GM12873 (cell line): ENCODE measurements around the gene TLR2.

Experiments used
- TF ChIP-seq, protein P1 (sequence below): IDR thresholded peaks from 2 replicates; pipeline ENCODE4 v1.5.1; 2012; ENCODE audit warnings: low read depth, mild to moderate bottlenecking, moderate library complexity, low read length, control low read depth; ENCODE audit not compliant: insufficient read depth; ENCODE audit errors: missing control alignments

The TLR2 gene

DNA sequence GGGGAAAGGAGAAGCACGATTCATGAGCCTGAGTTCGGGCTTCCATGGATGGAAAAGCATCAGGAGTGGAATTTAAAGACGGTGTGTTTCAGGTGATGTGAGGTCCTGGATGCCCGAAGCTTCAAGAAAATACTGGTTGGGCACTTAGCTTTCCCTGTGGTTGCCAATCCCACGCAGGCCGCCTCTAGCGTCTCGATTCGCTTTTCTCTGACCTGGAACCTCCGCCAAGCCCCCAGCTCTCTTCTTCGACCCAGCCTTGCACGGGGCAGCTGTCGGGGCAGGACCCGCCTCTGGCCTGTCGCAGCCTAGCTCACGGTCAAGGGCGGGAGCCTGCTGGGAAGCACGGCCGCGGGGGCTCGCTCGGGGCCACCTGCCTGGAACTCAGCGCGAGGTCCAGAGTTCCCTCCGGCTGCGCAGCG is 308 bp upstream of the TLR2 start:
- TF ChIP-seq, protein P1, sequence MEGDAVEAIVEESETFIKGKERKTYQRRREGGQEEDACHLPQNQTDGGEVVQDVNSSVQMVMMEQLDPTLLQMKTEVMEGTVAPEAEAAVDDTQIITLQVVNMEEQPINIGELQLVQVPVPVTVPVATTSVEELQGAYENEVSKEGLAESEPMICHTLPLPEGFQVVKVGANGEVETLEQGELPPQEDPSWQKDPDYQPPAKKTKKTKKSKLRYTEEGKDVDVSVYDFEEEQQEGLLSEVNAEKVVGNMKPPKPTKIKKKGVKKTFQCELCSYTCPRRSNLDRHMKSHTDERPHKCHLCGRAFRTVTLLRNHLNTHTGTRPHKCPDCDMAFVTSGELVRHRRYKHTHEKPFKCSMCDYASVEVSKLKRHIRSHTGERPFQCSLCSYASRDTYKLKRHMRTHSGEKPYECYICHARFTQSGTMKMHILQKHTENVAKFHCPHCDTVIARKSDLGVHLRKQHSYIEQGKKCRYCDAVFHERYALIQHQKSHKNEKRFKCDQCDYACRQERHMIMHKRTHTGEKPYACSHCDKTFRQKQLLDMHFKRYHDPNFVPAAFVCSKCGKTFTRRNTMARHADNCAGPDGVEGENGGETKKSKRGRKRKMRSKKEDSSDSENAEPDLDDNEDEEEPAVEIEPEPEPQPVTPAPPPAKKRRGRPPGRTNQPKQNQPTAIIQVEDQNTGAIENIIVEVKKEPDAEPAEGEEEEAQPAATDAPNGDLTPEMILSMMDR, result no peak

DNA sequence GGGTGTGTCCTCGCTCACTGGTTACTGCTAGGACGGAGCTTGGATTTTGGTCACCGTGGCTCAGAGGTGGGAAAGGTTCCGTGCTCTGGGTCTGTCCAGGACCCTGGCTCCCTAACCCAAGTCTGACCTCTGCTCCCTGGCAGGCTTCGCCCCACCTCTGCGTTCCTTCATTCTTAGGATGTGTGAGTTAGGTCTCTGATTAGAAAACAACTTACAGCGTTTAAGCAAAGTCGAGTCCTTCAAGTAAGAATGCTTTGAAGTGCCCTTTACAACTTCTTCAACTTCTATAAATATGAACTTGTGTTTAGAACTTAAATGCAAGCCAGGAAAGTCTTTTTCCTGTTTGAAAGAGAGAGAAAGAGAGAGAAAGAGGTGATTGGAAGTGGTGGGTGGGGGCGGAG is 891 bp downstream of the TLR2 start:
- TF ChIP-seq, protein P1, result no peak

DNA sequence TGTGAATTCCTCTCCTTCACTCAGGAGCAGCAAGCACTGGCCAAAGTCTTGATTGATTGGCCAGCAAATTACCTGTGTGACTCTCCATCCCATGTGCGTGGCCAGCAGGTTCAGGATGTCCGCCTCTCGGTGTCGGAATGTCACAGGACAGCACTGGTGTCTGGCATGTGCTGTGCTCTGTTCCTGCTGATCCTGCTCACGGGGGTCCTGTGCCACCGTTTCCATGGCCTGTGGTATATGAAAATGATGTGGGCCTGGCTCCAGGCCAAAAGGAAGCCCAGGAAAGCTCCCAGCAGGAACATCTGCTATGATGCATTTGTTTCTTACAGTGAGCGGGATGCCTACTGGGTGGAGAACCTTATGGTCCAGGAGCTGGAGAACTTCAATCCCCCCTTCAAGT is 20.4 kb downstream of the TLR2 start:
- TF ChIP-seq, protein P1, result no peak

DNA sequence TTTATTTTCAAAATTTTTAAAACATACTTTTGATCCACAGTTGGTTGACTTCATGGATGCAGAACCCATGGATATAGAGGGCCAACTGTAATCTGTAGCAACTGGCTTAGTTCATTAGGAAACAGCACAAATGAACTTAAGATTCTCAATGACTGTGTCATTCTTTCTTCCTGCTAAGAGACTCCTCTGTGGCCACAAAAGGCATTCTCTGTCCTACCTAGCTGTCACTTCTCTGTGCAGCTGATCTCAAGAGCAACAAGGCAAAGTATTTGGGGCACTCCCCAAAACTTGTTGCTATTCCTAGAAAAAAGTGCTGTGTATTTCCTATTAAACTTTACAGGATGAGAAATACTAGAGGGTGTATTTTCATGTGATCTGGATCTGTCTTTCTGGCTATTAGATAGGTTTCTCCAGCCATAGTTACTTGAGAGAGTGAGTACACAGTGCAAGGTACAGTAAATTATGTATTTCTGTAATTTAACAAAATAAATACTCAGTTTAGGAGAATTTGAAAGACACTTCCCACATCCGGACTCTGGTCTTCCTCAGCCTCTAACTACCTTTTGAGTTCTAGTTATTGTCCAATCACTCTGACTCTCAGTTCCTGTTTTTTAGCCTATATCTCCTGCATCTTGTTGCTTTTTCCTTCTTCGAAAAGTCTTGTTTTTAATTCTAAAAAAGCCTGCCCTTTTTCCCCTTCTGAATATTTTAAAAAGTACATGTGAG is 21.8 kb downstream of the TLR2 start:
- TF ChIP-seq, protein P1, result no peak

DNA sequence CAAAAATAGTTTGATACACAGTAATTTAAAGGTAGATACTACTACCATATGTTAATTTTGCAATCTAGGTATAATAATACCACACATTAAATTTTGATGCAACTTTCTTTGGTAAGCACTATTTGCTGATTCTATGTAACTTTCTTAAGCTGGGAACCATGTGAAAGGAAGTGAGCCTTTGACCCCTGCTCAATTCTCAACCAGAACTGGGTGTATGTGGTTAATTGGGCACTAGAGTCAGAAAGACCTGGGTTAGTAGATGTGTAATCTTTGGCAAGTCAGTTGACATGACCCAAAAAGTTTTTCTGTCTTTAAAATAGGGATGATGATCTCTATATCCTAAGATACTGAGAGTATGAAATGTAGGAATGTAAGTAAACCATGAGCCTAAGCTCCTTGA is 22.4 kb downstream of the TLR2 start:
- TF ChIP-seq, protein P1, result no peak

DNA sequence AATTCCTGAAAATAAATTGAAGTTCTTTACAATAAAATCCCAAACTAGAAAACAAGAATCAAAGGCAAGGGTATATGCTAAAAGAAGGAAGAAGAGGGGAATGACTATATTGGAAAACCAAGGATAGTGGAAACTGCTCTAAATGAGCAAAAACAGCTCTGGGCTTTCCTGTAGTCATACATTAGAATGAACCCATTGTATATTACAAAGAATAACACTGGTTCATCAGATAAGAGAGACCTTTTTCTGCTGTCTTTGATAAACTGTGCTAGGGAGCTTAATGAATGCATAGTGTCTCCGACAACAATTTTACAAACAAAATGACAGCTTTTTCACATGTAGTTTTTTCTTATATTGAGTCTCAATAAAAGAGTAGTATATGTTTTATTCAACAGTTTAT is 26.6 kb downstream of the TLR2 start:
- TF ChIP-seq, protein P1, result no peak

DNA sequence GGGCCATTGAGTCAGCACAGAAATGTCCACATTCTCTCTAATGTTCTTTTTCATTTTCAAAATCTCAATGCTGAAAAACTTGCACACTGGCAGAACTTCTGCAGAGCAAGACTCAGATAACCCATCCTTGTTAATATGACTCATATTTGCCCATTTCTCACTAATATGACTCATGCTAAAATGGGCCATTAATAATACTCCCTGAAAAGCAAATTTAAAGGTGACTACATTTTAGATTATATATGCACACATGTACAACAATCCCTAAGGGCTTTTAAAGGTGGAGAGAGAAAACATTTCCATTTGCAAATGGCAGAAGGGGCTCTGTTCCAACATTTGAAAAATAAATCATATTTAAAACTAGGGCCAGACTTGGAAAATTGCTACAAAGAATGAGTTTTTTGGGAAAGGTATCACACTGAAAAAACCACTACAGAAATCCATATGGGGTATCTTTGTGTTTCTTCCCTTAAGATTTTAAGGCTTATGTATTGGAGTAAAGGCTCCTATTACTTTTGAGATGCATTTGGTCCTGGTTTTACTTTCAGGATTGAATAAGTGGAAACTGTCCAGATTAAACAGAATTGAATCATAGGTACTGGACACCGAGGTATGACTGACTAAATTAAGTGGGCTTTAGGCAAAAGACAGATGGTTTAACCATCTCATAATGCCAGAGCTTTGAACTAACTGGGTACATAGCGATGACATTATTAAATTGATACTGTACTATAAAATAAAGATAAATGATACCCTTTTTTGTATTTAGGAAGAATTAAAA is 30.0 kb downstream of the TLR2 start:
- TF ChIP-seq, protein P1, result no peak
